ENCODE measurements around the gene FAM98A. TPM values are rescaled to one million over a fixed set of nuclear protein-coding genes. Genes with fewer than 3 reads are reported as not detected.
A peak's percentile ranks its signal among the peaks of the same experiment; 100 is the strongest.

FAM98A gene
- total and polyA plus RNA-seq, 8 donors, result 10.4 to 92.2 (median 25.7) TPM

- Histone ChIP-seq H3K4me1 (peaks cover 10 to 19% (median 14%) of the 10 kb centered on the region in 4 donors), H3K4me3 (no peak overlapping the region), H3K9me3 (no peaks in the 10 kb centered on the region), H3K27me3 (no peaks in the 10 kb centered on the region), H3K36me3 (no peaks in the 10 kb centered on the region), H3K27ac (no peak overlapping the region)
- no peak for DNase-seq
- 80 to 90% (median 85%) methylated on average over 6 of the region's 6 CpGs for WGBS, 5 donors
- TF ChIP-seq EP300 (IDR thresholded peaks at IDR 0.05) (no peak), POLR2A (IDR thresholded peaks at IDR 0.05) (no peak), POLR2AphosphoS5 (IDR thresholded peaks at IDR 0.05) (no peak)
- TF ChIP-seq, protein P1, sequence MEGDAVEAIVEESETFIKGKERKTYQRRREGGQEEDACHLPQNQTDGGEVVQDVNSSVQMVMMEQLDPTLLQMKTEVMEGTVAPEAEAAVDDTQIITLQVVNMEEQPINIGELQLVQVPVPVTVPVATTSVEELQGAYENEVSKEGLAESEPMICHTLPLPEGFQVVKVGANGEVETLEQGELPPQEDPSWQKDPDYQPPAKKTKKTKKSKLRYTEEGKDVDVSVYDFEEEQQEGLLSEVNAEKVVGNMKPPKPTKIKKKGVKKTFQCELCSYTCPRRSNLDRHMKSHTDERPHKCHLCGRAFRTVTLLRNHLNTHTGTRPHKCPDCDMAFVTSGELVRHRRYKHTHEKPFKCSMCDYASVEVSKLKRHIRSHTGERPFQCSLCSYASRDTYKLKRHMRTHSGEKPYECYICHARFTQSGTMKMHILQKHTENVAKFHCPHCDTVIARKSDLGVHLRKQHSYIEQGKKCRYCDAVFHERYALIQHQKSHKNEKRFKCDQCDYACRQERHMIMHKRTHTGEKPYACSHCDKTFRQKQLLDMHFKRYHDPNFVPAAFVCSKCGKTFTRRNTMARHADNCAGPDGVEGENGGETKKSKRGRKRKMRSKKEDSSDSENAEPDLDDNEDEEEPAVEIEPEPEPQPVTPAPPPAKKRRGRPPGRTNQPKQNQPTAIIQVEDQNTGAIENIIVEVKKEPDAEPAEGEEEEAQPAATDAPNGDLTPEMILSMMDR (IDR thresholded peaks at IDR 0.05), result no peak
- intact Hi-C loops (cut with DNase I; ENCODE audit: low total_unique reads), result no loop called here
Observed at GRCh38 chr2:33602201-33602830, 3.2 kb upstream of the FAM98A start.

DNA sequence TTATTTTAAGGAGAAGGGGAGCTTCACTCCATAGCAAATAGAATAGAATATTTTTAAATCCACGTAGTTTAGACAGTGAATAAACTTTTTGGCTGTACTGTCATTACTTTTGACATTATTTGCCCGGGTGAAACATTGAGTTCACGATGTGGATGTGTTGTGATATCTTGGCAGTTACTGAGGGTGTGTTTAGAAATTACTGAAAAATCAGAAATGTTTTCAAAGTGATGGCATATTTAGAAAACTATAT lies 769 bp upstream of the FAM98A start:
- DNase-seq, result no peak
- intact Hi-C loops (cut with DNase I; ENCODE audit: low total_unique reads), result no loop called here
- peak overlapping the region; percentile 74 to 96 (median 85) for H3K4me3 ChIP-seq
- TF ChIP-seq POLR2AphosphoS5 (IDR thresholded peaks at IDR 0.05) (no peak), EP300 (IDR thresholded peaks at IDR 0.05) (no peak), POLR2A (IDR thresholded peaks at IDR 0.05) (no peak)
- TF ChIP-seq, protein P1 (IDR thresholded peaks at IDR 0.05), result no peak
- no peaks in the 10 kb centered on the region for H3K27me3 ChIP-seq
- no peaks in the 10 kb centered on the region for H3K9me3 ChIP-seq
- H3K4me1 ChIP-seq, result peaks cover 15 to 41% (median 28%) of the 10 kb centered on the region in 4 donors
- H3K36me3 ChIP-seq, result peaks cover 0 to 5% (median 3%) of the 10 kb centered on the region in 4 donors
- 16 to 23% (median 21%) methylated on average over 3 of the region's 3 CpGs for WGBS, 5 donors
- peak overlapping the region in 4 of 5 donors; percentile 84 to 93 (median 88) for H3K27ac ChIP-seq

- H3K4me1 ChIP-seq, result peaks cover 15 to 45% (median 30%) of the 10 kb centered on the region in 4 donors
- no peaks in the 10 kb centered on the region for H3K9me3 ChIP-seq
- peak in 1 of 2 donors; percentile 71 for DNase-seq
- TF ChIP-seq, protein P1 (IDR thresholded peaks at IDR 0.05), result no peak
- no peak for TF ChIP-seq POLR2A (IDR thresholded peaks at IDR 0.05)
- no peak for TF ChIP-seq POLR2AphosphoS5 (IDR thresholded peaks at IDR 0.05)
- no peak for TF ChIP-seq EP300 (IDR thresholded peaks at IDR 0.05)
- peak overlapping the region; percentile 74 to 96 (median 85) for H3K4me3 ChIP-seq
- H3K27me3 ChIP-seq, result no peaks in the 10 kb centered on the region
- peaks cover 5 to 15% (median 14%) of the 10 kb centered on the region in 4 donors for H3K36me3 ChIP-seq
- intact Hi-C loops (cut with DNase I; ENCODE audit: low total_unique reads), result no loop called here
- 0 to 2% (median 0%) methylated on average over 13 to 23 of the region's 23 CpGs for WGBS, 5 donors
- H3K27ac ChIP-seq, result peak overlapping the region; percentile 71 to 93 (median 88)
Observed at GRCh38 chr2:33598561-33599174, 431 bp downstream of the FAM98A start.

DNA sequence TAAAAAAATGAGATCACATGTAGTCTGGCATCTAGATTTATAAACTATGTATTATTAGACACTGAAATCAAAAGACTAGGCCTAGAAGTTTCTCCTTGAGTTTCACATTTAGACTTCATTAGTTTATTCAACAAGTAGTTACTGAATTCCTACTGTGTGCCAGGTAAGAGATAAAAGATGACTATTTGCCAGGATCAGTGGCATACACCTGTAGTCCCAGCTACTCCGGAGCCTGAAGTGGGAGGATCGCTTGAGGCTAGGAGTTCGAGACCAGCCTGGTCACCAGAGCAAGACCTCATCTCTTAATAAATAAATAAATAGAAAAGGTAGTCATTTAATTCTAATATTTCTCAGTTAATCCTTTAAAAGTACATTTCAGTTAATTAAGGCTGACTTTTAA lies 2.1 kb downstream of the FAM98A start:
- peaks cover 5 to 32% (median 30%) of the 10 kb centered on the region in 4 donors for H3K36me3 ChIP-seq
- DNase-seq, result no peak
- peaks cover 15 to 57% (median 34%) of the 10 kb centered on the region in 4 donors for H3K4me1 ChIP-seq
- H3K27me3 ChIP-seq, result no peaks in the 10 kb centered on the region
- no peaks in the 10 kb centered on the region for H3K9me3 ChIP-seq
- intact Hi-C loops (cut with DNase I; ENCODE audit: low total_unique reads), result no loop called here
- no peak for TF ChIP-seq POLR2AphosphoS5 (IDR thresholded peaks at IDR 0.05)
- TF ChIP-seq, protein P1 (IDR thresholded peaks at IDR 0.05), result no peak
- no peak for TF ChIP-seq EP300 (IDR thresholded peaks at IDR 0.05)
- no peak for TF ChIP-seq POLR2A (IDR thresholded peaks at IDR 0.05)
- WGBS, 5 donors, result 66 to 91% (median 82%) methylated on average over 3 of the region's 3 CpGs
- no peak overlapping the region for H3K27ac ChIP-seq
- no peak overlapping the region for H3K4me3 ChIP-seq

Data from stomach (tissue), 9 donors.